OCI-LY3 (cell line): ENCODE measurements around the gene XCL2.

Experiments
- H2AFZ ChIP-seq: fragments of 200-600, 300-600 bp; shearing (Covaris generic); 2 replicates; pipeline ENCODE4 v1.6.0; 2014; ENCODE audit warnings: antibody characterized with exemption, low read depth, low read length
- H3K27ac ChIP-seq: fragments of 200-600, 300-600 bp; sonication (generic); 2 replicates; pipeline ENCODE4 v1.5.1; 2014; ENCODE audit warnings: mild to moderate bottlenecking, low read length, moderate library complexity, mixed read lengths
- H3K27me3 ChIP-seq: fragments of 200-600, 300-600 bp; sonication (generic); 2 replicates; pipeline ENCODE4 v1.6.1; 2014; ENCODE audit warnings: low read depth, low read length, mixed read lengths
- H3K36me3 ChIP-seq: fragments of 200-600, 300-600 bp; sonication (generic); replicated peaks from 2 replicates; pipeline ENCODE3; 2014; ENCODE audit warnings: low read depth, low read length, mixed read lengths
- H3K4me1 ChIP-seq: fragments of 300-600, 200-600 bp; sonication (generic); 2 replicates; pipeline ENCODE4 v1.6.1; 2014; ENCODE audit warnings: low read length, mixed read lengths
- H3K4me2 ChIP-seq: fragments of 200-600, 300-600 bp; sonication (generic); 2 replicates; pipeline ENCODE4 v1.6.1; 2014; ENCODE audit warnings: low read length, mixed read lengths
- H3K4me3 ChIP-seq: fragments of 300-600, 200-600 bp; sonication (generic); 2 replicates; pipeline ENCODE4 v1.5.1; 2014; ENCODE audit warnings: antibody characterized with exemption, mild to moderate bottlenecking, low read length, moderate library complexity
- H3K79me2 ChIP-seq: fragments of 300-600, 200-600 bp; shearing (Covaris generic); 2 replicates; pipeline ENCODE4 v1.6.1; 2014; ENCODE audit warnings: mild to moderate bottlenecking, low read length, mixed read lengths
- H3K9ac ChIP-seq: fragments of 300-600, 200-600 bp; shearing (Covaris generic); 2 replicates; pipeline ENCODE4 v1.6.0; 2014; ENCODE audit warnings: mild to moderate bottlenecking, low read length, moderate library complexity
- H3K9me3 ChIP-seq: fragments of 200-600, 300-600 bp; shearing (Covaris generic); 2 replicates; pipeline ENCODE4 v1.6.1; 2014; ENCODE audit warnings: low read length, mixed read lengths; ENCODE audit not compliant: insufficient read depth
- H4K20me1 ChIP-seq: fragments of 200-600, 300-600 bp; sonication (generic); 2 replicates; pipeline ENCODE4 v1.6.1; 2016; ENCODE audit warnings: low read length, mixed read lengths; ENCODE audit not compliant: insufficient read depth
- CTCF ChIP-seq: fragments of 200-600, 300-600 bp; sonication (generic); IDR thresholded peaks from 2 replicates; pipeline ENCODE4 v1.5.1; 2014; ENCODE audit warnings: antibody characterized with exemption, low read length, low read depth
- EZH2phosphoT487 ChIP-seq: fragments of 200-600 bp; shearing (Covaris generic); IDR thresholded peaks from 2 replicates; pipeline ENCODE4 v1.6.1; 2018; ENCODE audit warnings: antibody characterized with exemption, mixed run types, low read depth

The XCL2 gene

GRCh38 chr1:168507231-168507630 is 36.6 kb downstream of the XCL2 start:
- no peak overlapping the region for H3K4me2 ChIP-seq

GRCh38 chr1:168506204-168506819 is 37.5 kb downstream of the XCL2 start:
- Histone ChIP-seq H3K27me3 (no peaks in the 10 kb centered on the region), H3K9ac (no peak overlapping the region), H3K4me3 (no peak overlapping the region), H3K9me3 (no peaks in the 10 kb centered on the region), H3K27ac (no peak overlapping the region), H3K4me2 (no peak overlapping the region), H4K20me1 (no peaks in the 10 kb centered on the region), H3K79me2 (no peaks in the 10 kb centered on the region), H2AFZ (no peak overlapping the region), H3K4me1 (peaks cover 17% of the 10 kb centered on the region), H3K36me3 (no peaks in the 10 kb centered on the region)
- no peak for TF ChIP-seq EZH2phosphoT487
- no peak for TF ChIP-seq CTCF

More at GRCh38 chr1:168507231-168507630, 36.6 kb downstream of the XCL2 start:
- H4K20me1 ChIP-seq, result no peaks in the 10 kb centered on the region
- H2AFZ ChIP-seq, result no peak overlapping the region
- no peak overlapping the region for H3K27ac ChIP-seq
- H3K36me3 ChIP-seq, result no peaks in the 10 kb centered on the region
- H3K79me2 ChIP-seq, result no peaks in the 10 kb centered on the region
- no peaks in the 10 kb centered on the region for H3K9me3 ChIP-seq
- H3K4me3 ChIP-seq, result no peak overlapping the region
- no peaks in the 10 kb centered on the region for H3K27me3 ChIP-seq
- TF ChIP-seq CTCF (no peak), EZH2phosphoT487 (no peak)
- H3K4me1 ChIP-seq, result peaks cover 17% of the 10 kb centered on the region
- H3K9ac ChIP-seq, result no peak overlapping the region

- H3K4me2 ChIP-seq, result no peak overlapping the region; the same call in 1 of the 2 replicates
- H3K9me3 ChIP-seq, result no peaks in the 10 kb centered on the region
- H4K20me1 ChIP-seq, result no peaks in the 10 kb centered on the region
- H3K9ac ChIP-seq, result no peak overlapping the region
- H2AFZ ChIP-seq, result no peak overlapping the region
- no peak for TF ChIP-seq CTCF
- no peak for TF ChIP-seq EZH2phosphoT487
- no peak overlapping the region for H3K4me3 ChIP-seq
- H3K36me3 ChIP-seq, result no peaks in the 10 kb centered on the region
- H3K27me3 ChIP-seq, result no peaks in the 10 kb centered on the region
- H3K79me2 ChIP-seq, result no peaks in the 10 kb centered on the region
- peaks cover 17% of the 10 kb centered on the region for H3K4me1 ChIP-seq
- H3K27ac ChIP-seq, result no peak overlapping the region
Observed at GRCh38 chr1:168505006-168505405, 38.8 kb downstream of the XCL2 start.

- H3K4me2 ChIP-seq, result peak overlapping the region; percentile 33
- no peaks in the 10 kb centered on the region for H3K79me2 ChIP-seq
- no peaks in the 10 kb centered on the region for H4K20me1 ChIP-seq
- H3K9me3 ChIP-seq, result no peaks in the 10 kb centered on the region
- no peaks in the 10 kb centered on the region for H3K27me3 ChIP-seq
- H3K36me3 ChIP-seq, result no peaks in the 10 kb centered on the region
- H3K27ac ChIP-seq, result no peak overlapping the region
- H2AFZ ChIP-seq, result no peak overlapping the region
- no peak overlapping the region; the same call in 1 of the 2 replicates for H3K4me3 ChIP-seq
- H3K9ac ChIP-seq, result no peak overlapping the region
- peaks cover 17% of the 10 kb centered on the region for H3K4me1 ChIP-seq
- TF ChIP-seq EZH2phosphoT487 (no peak), CTCF (no peak)
Observed at GRCh38 chr1:168504064-168504837, 39.5 kb downstream of the XCL2 start.
